Superior temporal gyrus (tissue), 1 donor: ENCODE measurements around the gene RABL6.
"Not testable (repeated sequence)": the region's sequence is repeated elsewhere in the genome, so short reads cannot be mapped to it uniquely, and the experiment has no call there.

ENCODE experiments used
- DNase-seq: peaks from one replicate; pipeline ENCODE4 v3.0.0-alpha.2; 2016; ENCODE audit errors: extremely low spot score

Gene RABL6

GRCh38 chr9:136794281-136794999 is 13.3 kb upstream of the RABL6 start:
- no peak for DNase-seq

DNA sequence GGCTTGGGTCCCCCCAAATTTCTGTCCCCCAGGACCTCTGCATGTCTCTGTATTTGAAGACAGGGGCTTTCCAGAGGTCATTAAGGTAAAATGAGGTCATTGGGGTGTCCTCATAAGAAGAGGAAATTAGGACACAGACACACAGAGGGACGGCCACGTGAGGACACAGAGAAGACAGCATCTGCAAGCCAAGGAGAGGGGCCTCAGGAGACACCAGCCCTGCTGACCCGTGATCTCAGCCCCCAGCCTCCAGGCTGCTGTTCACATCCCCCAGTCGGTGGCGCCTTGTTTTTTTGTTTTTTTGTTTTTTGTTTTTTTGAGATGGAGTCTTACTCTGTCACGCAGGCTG is 12.8 kb upstream of the RABL6 start:
- DNase-seq = no peak

- DNase-seq = no peak
Measured at GRCh38 chr9:136796238-136796774, 11.4 kb upstream of the RABL6 start, which contains the start of gene CCDC183. Gene CCDC183 (plus strand): TSS chr9:136796338. CDS start chr9:136796398, 60 bp downstream.

DNA sequence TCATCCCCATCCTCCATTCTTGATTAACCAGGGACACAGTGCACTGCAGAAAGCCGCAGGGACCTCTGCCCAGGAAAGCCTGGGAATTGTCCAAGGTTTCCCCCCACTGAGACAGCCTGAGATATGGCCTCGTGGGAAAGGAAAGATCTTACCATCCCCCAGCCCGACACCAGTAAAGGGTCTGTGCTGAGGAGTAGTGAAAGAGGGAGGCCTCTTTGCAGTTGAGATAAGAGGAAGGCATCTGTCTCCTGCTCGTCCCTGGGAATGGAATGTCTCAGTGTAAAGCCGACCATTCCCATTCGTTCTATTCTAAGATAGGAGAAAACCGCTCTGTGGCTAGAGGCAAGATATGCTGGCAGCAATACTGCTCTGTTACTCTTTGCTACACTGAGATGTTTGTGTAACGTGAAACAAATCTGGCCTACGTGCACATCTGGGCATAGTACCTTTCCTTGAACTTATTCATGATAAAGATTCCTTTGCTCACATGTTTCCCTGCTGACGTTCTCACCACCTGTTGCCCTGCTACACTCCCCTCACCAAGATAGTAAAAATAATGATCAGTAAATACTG is 10.9 kb upstream of the RABL6 start:
- not testable (repeated sequence) for DNase-seq

DNA sequence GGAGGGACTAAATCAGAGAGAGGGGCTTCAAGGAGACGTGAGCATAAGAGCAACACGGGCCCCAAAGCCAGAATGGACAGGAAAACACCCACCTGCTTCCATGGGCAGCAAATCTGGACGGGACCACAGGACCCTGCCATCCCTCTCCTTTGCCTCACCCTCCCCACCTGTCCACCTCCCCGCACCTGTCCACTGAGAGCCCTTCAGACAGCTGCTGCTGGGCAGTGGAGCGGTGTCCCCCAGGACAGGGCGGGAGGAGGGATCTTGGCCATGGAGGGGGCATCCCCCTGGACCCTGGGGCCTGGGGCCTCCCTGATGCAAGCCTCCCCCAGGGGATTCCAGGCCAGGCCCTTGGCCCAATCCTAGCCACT is 9.1 kb upstream of the RABL6 start:
- no peak for DNase-seq

GRCh38 chr9:136799079-136799853 is 8.5 kb upstream of the RABL6 start:
- no peak for DNase-seq

GRCh38 chr9:136799854-136800657 is 7.7 kb upstream of the RABL6 start:
- no peak for DNase-seq

DNA sequence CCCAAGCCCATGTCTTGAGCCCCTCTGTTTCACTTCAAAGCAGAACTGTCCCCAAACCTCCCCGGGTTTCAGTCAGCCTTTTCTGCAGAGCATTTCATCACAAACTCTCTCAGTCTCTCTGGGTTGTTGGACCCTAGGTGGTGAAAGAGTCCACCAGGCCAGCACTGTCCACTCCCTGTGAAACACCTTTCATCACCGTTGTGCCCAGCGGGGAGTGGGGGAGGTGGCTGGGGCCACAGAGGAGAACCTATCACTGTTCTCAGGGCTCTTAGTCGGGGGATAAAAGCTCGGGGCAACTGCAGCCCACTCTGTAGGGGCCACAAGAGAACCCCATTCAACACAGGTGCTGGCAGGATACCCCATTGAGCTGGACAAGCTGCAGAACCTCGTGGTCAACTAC is 5.4 kb upstream of the RABL6 start:
- DNase-seq = no peak

GRCh38 chr9:136803009-136803550 is 4.7 kb upstream of the RABL6 start:
- DNase-seq = not testable (repeated sequence)

GRCh38 chr9:136803551-136804508 is 3.9 kb upstream of the RABL6 start:
- no peak for DNase-seq

DNA sequence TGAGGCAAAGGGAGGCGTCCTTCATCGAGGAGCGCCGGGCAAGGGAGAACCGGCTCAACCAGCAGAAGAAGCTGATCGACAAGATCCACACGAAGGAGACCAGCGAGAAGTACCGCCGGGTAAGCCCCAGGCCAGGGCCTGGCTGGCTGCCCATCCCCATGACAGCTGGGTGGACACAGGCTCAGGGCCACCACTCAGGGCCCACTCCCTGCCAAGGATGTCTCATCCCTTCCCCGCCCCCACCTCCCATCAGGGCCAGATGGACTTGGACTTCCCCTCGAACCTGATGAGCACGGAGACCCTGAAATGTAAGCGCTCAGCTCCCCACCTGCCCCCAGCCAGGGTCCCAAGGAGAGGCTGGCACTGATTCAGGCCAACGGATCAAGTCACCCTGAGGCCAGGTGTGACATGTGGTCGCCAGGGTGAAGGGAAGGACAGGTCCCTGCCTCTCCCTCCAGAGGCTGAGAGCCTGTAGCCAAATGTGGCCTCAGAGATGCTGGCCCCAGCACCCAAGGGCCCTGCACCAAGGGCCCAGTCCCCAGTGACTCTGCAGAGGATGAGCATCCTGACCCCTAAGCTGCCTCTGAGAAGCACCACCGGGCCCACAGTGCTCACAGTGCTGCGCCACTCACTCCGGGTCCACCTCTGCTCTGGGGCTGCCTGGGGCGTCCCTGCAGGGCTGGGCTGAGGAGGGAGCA is 3.1 kb upstream of the RABL6 start:
- no peak for DNase-seq

DNA sequence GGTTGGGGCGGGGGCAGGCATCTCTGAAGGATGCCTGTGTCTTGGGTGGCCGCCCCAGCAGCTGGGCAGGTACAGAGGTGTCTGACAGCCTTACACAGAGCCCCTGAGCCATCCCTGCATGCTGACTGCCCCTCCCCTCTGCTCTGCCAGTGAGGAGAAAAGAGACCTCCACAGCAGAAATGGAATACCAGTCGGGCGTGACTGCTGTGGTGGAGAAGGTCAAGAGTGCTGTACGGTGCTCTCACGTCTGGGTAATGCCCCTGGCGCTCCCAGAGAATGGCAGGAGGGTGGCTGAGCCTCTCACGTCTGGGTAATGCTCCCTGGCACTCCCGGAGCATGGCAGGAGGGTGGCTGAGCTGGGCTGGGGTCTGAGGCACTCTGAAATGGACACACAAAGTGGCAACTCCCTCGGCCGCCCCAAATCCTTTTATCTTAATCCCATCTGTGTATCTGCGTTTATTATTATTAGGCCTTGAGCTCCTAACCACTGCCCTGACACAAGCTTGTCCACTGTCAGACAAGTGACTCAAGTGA is 2.5 kb upstream of the RABL6 start:
- no peak for DNase-seq

GRCh38 chr9:136806067-136806466 is 1.7 kb upstream of the RABL6 start:
- DNase-seq = no peak

- DNase-seq = no peak
Measured at GRCh38 chr9:136806631-136807201, 1.0 kb upstream of the RABL6 start.

- DNase-seq = no peak
Measured at GRCh38 chr9:136808075-136808805, 492 bp downstream of the RABL6 start.

- DNase-seq = no peak
Measured at GRCh38 chr9:136808806-136809158, 1.0 kb downstream of the RABL6 start.

DNA sequence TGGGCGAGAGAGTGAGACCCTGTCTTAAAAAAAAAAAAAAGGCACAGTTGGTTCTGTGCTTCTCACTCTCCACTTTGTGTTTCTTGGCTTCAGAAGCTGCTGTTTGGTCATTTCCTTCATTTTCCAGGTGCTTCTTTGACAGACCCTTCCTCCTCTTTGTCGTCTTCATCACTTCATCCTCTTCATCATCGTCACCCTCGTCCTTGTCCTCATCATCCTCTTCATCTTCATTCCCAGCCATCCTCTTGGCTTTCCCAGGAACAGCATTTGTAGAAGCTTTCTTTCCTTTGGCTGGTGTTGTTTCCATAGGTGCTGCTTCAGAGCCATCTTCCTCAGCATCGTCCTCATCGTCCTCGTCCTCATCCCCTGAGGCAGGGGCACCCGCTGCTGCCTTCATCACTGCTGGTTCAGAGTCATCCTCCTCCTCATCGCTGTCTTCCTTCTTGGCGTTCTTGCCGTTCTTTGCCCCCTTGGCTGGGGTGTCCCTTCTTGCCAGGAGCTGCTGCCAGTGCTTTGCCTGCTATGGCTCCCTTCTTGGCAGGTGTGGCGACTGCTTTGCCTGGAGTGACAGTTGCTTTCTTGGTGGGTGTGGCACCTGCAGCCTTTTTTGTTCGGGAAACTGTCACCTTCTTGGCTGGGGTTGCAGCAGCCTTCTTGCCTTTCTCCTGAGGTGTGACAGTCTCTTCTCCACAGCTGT is 7.1 kb downstream of the RABL6 start:
- DNase-seq = no peak

- DNase-seq = no peak
Measured at GRCh38 chr9:136815422-136815782, 7.7 kb downstream of the RABL6 start.
